Activated CD8-positive, alpha-beta memory T cell treated with anti-CD3 and anti-CD28 coated beads, Interleukin-2, amount 10 ng/mL, durations not matched to agents 7 days and 5 days (primary cell): ENCODE measurements around the gene PTPRN2. TPM values are rescaled to one million over a fixed set of nuclear protein-coding genes. Genes with fewer than 3 reads are reported as not detected.
A peak's percentile ranks its signal among the peaks of the same experiment; 100 is the strongest.

Experiments used
- ATAC-seq: fragments of 150-1000 bp; cut with Tn5 transposase; one replicate; pipeline ENCODE4 v1.10.0; 2021; ENCODE audit warnings: moderate library complexity
- CTCF ChIA-PET: fragments of 350-600 bp; sonication (Branson Sonifier 250); formaldehyde crosslinking; loops from one replicate; lab custom pipeline; 2021; ENCODE audit warnings: antibody characterized with exemption; lab: Charles Lee
- DNase-seq: peaks from one replicate; pipeline ENCODE4 v3.0.0-alpha.2; 2020
- H3K27ac Mint-ChIP-seq: one replicate; pipeline ENCODE4 v1.8.0; 2021; ENCODE audit warnings: mild to moderate bottlenecking, mixed read lengths
- H3K27me3 Mint-ChIP-seq: one replicate; pipeline ENCODE4 v1.8.0; 2021; ENCODE audit warnings: mixed read lengths
- H3K36me3 Mint-ChIP-seq: one replicate; pipeline ENCODE4 v1.8.0; 2021; ENCODE audit warnings: mild to moderate bottlenecking, mixed read lengths
- H3K4me1 Mint-ChIP-seq: one replicate; pipeline ENCODE4 v1.8.0; 2021; ENCODE audit warnings: mixed read lengths
- H3K4me3 Mint-ChIP-seq: one replicate; pipeline ENCODE4 v1.8.0; 2021; ENCODE audit warnings: mild to moderate bottlenecking, moderate library complexity, mixed read lengths
- H3K9me3 Mint-ChIP-seq: one replicate; pipeline ENCODE4 v1.8.0; 2022; ENCODE audit warnings: low read depth, mixed read lengths
- total RNA-seq, 2 experiments: library from RNA; stranded (reverse); gene quantifications; one replicate each; pipeline ENCODE4 v1.2.3, GENCODE V29; 2021

The PTPRN2 gene
- total RNA-seq, 2 experiments from 2014 or later, result 3.2 to 5.7 TPM

DNA sequence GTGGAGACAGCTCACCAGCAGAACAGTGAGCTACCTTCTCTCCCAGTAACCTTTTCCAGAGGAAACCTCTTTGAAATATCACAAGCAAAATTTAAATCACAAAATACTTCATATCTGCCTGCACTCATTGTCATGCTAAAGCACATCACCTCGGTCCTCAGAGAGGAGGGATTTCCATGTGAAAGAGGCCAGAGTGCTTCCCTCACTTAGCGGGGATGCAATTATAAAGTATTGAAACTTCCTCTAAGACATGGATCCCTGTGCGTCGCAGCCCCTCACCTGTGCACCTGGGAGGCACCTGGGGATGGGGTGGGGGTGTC, 792.9 kb downstream of the PTPRN2 start:
- no peaks in the 10 kb centered on the region for H3K36me3 Mint-ChIP-seq
- no peak for DNase-seq
- ATAC-seq, result no peak
- no peak overlapping the region for H3K27ac Mint-ChIP-seq
- no peaks in the 10 kb centered on the region for H3K27me3 Mint-ChIP-seq
- CTCF ChIA-PET, result interaction anchor here (1.1 kb wide), 1 partner anchor 40 kb away, joined by 3 read pairs; no protein-coding TSS in a partner anchor
- H3K9me3 Mint-ChIP-seq, result no peaks in the 10 kb centered on the region
- H3K4me1 Mint-ChIP-seq, result no peaks in the 10 kb centered on the region
- no peak overlapping the region for H3K4me3 Mint-ChIP-seq

DNA sequence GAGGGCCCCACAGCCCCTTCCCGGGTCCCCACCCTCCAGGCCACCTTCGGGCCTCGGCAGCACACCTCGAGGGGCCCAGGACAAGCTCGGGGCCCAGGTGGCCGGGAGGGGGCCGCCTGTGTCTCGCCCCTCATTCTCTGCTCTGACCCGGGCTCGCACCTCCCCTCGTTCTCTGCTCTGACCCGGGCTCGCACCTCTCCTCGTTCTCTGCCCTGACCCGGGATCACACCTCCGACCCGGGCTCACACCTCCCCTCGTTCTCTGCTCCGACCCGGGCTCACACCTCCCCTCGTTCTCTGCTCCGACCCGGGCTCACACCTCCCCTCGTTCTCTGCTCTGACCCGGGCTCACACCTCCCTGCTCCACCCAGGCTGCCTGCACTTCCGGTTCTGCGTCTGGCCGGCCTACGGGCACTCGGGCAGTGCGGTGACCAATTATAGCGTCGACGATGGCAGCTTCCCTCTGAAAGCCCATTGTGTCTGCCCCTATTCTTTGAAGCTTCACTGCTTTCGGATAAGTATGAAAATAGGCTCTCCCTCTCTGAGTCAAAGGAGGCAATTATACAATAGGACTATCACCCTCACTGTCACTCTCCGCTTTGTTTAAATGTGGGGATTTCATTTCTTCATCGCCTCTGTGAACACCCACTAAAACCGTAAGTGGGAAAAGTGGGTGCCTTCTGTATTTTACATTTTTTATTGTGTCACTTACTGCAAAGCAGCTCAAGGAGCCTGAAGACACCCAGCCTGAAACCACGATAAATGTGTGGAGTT, 793.5 kb downstream of the PTPRN2 start:
- DNase-seq, result no peak
- no peak for ATAC-seq
- CTCF ChIA-PET, result interaction anchor here (1.1 kb wide), 1 partner anchor 39 kb away, joined by 3 read pairs; no protein-coding TSS in a partner anchor
- Mint-ChIP-seq H3K36me3 (no peaks in the 10 kb centered on the region), H3K4me1 (no peaks in the 10 kb centered on the region), H3K9me3 (no peaks in the 10 kb centered on the region), H3K27ac (no peak overlapping the region), H3K27me3 (no peaks in the 10 kb centered on the region), H3K4me3 (no peak overlapping the region)

DNA sequence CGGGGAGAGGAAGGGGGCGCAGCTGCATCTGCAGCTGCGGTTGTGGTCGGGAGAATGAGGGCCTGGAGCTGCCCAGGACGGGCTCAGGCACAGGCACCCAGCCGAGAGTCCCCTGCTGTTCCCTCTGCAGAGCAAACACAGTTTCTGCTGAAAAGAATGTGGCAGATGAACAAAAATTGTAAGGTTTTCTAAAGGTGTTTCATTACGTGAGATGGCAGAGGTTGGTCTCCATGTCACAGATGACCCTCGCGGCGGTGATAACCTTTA, 794.6 kb downstream of the PTPRN2 start:
- H3K9me3 Mint-ChIP-seq, result no peaks in the 10 kb centered on the region
- DNase-seq, result no peak
- no peak overlapping the region for H3K4me3 Mint-ChIP-seq
- CTCF ChIA-PET, result no interaction called here
- no peaks in the 10 kb centered on the region for H3K36me3 Mint-ChIP-seq
- no peak overlapping the region for H3K27ac Mint-ChIP-seq
- ATAC-seq, result no peak
- no peaks in the 10 kb centered on the region for H3K27me3 Mint-ChIP-seq
- H3K4me1 Mint-ChIP-seq, result no peaks in the 10 kb centered on the region

- Mint-ChIP-seq H3K36me3 (no peaks in the 10 kb centered on the region), H3K4me3 (no peak overlapping the region), H3K27me3 (no peaks in the 10 kb centered on the region), H3K27ac (no peak overlapping the region), H3K4me1 (no peaks in the 10 kb centered on the region), H3K9me3 (no peaks in the 10 kb centered on the region)
- ATAC-seq, result no peak
- CTCF ChIA-PET, result no interaction called here
- no peak for DNase-seq
Measured at GRCh38 chr7:157792241-157793086, 795.2 kb downstream of the PTPRN2 start.

DNA sequence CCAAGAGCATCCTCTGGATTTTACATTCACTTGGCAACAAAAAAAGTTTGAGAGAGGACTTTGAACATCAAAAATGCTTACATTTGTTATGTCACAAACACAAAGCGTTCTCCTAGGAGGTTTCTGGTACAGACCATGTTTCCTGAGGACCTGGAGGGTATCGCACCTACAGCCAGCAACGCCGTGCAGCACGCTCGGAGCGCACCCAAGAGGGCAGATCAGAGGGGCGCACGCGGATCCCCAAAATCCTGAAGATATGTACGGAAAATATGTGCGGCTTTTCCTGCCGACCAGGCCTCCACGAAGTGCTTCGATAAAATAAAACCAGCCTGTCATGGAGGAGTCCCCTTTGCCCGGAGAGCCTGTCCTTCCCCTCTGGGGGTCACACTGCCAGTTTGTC, 796.0 kb downstream of the PTPRN2 start:
- Mint-ChIP-seq H3K27ac (no peak overlapping the region), H3K27me3 (no peaks in the 10 kb centered on the region), H3K36me3 (no peaks in the 10 kb centered on the region), H3K4me3 (no peak overlapping the region), H3K4me1 (no peaks in the 10 kb centered on the region), H3K9me3 (no peaks in the 10 kb centered on the region)
- CTCF ChIA-PET, result no interaction called here
- DNase-seq (no peak), ATAC-seq (no peak)

DNA sequence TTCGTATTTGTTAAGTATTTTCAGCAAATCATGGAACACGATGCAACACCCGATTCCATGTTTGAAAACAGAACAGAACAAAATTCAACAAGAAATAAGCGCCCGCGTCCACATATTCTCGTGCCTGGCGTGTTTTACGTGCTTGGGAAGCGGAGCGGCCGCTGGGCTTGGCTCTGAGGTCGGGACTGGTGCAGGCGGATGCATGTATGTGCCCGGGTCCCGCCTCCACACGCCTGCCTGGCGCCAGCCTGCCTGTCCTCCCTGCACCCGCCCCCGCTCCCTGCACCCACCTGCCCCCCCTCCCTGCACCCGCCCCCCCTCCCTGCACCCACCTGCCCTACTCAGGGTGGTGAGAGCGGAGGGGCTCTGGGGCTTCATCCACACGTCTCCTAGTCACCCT, 796.4 kb downstream of the PTPRN2 start:
- Mint-ChIP-seq H3K27me3 (no peaks in the 10 kb centered on the region), H3K4me1 (no peaks in the 10 kb centered on the region), H3K27ac (no peak overlapping the region), H3K4me3 (no peak overlapping the region), H3K36me3 (no peaks in the 10 kb centered on the region), H3K9me3 (no peaks in the 10 kb centered on the region)
- CTCF ChIA-PET, result no interaction called here
- DNase-seq (no peak), ATAC-seq (no peak)

- no peak for DNase-seq
- Mint-ChIP-seq H3K27ac (peak overlapping the region; percentile 60), H3K4me1 (no peaks in the 10 kb centered on the region), H3K9me3 (no peaks in the 10 kb centered on the region), H3K36me3 (no peaks in the 10 kb centered on the region), H3K4me3 (no peak overlapping the region), H3K27me3 (no peaks in the 10 kb centered on the region)
- CTCF ChIA-PET, result no interaction called here
- ATAC-seq, result no peak
Measured at GRCh38 chr7:157789942-157790341, 797.7 kb downstream of the PTPRN2 start.

DNA sequence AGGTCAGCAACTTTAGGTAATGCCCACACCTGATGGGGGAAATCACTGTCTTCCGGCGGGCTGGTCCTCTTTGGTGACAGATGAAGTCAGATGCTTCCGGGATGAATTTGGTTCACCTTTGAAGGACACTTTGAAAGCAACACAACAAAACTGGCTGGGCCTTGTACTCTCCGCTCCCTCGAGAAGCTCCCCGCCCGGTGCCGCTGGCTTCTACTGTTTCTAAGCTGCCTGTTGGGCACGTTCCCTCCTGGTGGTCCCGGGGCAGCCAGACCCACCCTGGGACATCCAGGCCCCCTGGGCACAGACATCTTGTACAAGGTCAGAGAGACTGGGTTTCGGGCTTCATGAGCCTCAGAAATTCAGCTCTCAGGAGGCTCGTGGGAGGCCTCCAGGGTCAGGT, 798.5 kb downstream of the PTPRN2 start:
- Mint-ChIP-seq H3K9me3 (no peaks in the 10 kb centered on the region), H3K4me3 (no peak overlapping the region), H3K27me3 (no peaks in the 10 kb centered on the region), H3K4me1 (no peaks in the 10 kb centered on the region), H3K27ac (no peak overlapping the region), H3K36me3 (no peaks in the 10 kb centered on the region)
- CTCF ChIA-PET, result no interaction called here
- ATAC-seq (no peak), DNase-seq (no peak)

- Mint-ChIP-seq H3K36me3 (no peaks in the 10 kb centered on the region), H3K27me3 (no peaks in the 10 kb centered on the region), H3K27ac (no peak overlapping the region), H3K4me1 (no peaks in the 10 kb centered on the region), H3K9me3 (no peaks in the 10 kb centered on the region), H3K4me3 (no peak overlapping the region)
- no peak for DNase-seq
- ATAC-seq, result no peak
- CTCF ChIA-PET, result no interaction called here
Measured at GRCh38 chr7:157788573-157788972, 799.0 kb downstream of the PTPRN2 start.

DNA sequence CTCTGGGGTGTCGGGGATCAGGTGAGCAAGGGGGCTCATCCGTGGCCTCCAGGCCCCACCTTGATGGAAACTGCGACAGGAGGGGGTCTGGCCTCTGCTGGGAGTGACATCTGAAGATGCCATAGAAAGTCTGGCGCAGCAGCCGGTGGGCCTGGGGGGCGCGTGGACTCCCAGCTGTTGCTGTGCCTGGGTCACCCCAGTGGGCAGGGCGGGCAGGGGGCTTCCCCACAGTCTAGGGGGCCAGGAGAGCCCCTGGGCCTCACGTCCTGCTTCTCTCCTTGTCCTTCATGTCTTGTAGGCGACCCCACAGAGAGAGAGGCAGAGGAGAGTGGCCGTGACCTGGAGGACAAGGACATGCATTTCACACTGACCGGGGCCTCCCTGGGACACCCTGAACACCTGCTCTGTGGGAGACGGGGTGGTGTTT, 800.3 kb downstream of the PTPRN2 start:
- ATAC-seq (no peak), DNase-seq (no peak)
- H3K4me3 Mint-ChIP-seq, result no peak overlapping the region
- H3K27me3 Mint-ChIP-seq, result no peaks in the 10 kb centered on the region
- H3K9me3 Mint-ChIP-seq, result no peaks in the 10 kb centered on the region
- no peaks in the 10 kb centered on the region for H3K36me3 Mint-ChIP-seq
- no peak overlapping the region for H3K27ac Mint-ChIP-seq
- CTCF ChIA-PET, result no interaction called here
- no peaks in the 10 kb centered on the region for H3K4me1 Mint-ChIP-seq

GRCh38 chr7:157786375-157787274, 801.0 kb downstream of the PTPRN2 start:
- CTCF ChIA-PET, result no interaction called here
- Mint-ChIP-seq H3K9me3 (no peaks in the 10 kb centered on the region), H3K27ac (no peak overlapping the region), H3K36me3 (no peaks in the 10 kb centered on the region), H3K4me3 (no peak overlapping the region), H3K27me3 (no peaks in the 10 kb centered on the region), H3K4me1 (no peaks in the 10 kb centered on the region)
- DNase-seq (no peak), ATAC-seq (no peak)

- no peak for ATAC-seq
- H3K27ac Mint-ChIP-seq, result no peak overlapping the region
- no peaks in the 10 kb centered on the region for H3K36me3 Mint-ChIP-seq
- no peaks in the 10 kb centered on the region for H3K9me3 Mint-ChIP-seq
- H3K27me3 Mint-ChIP-seq, result no peaks in the 10 kb centered on the region
- H3K4me1 Mint-ChIP-seq, result no peaks in the 10 kb centered on the region
- no peak overlapping the region for H3K4me3 Mint-ChIP-seq
- DNase-seq, result no peak
- CTCF ChIA-PET, result no interaction called here
Measured at GRCh38 chr7:157785486-157786186, 802.0 kb downstream of the PTPRN2 start.

- CTCF ChIA-PET, result no interaction called here
- no peaks in the 10 kb centered on the region for H3K36me3 Mint-ChIP-seq
Measured at GRCh38 chr7:157784979-157785441, 802.6 kb downstream of the PTPRN2 start.

More at GRCh38 chr7:157784979-157785441, 802.6 kb downstream of the PTPRN2 start:
- H3K4me3 Mint-ChIP-seq, result no peak overlapping the region
- no peaks in the 10 kb centered on the region for H3K9me3 Mint-ChIP-seq
- no peaks in the 10 kb centered on the region for H3K4me1 Mint-ChIP-seq
- no peaks in the 10 kb centered on the region for H3K27me3 Mint-ChIP-seq
- DNase-seq (no peak), ATAC-seq (no peak)
- H3K27ac Mint-ChIP-seq, result no peak overlapping the region
